GM19023 (cell line): ENCODE data around the gene MLLT1.
"Not testable (repeated sequence)": the region's sequence is repeated elsewhere in the genome, so short reads cannot be mapped to it uniquely, and the experiment has no call there.

Source experiments
- ATAC-seq: cut with Tn5 transposase; IDR thresholded peaks from one replicate; pipeline ENCODE4 v1.9.1; 2021; ENCODE audit warnings: mild to moderate bottlenecking, moderate library complexity; ENCODE audit not compliant: unreplicated experiment

MLLT1 gene, protein sequence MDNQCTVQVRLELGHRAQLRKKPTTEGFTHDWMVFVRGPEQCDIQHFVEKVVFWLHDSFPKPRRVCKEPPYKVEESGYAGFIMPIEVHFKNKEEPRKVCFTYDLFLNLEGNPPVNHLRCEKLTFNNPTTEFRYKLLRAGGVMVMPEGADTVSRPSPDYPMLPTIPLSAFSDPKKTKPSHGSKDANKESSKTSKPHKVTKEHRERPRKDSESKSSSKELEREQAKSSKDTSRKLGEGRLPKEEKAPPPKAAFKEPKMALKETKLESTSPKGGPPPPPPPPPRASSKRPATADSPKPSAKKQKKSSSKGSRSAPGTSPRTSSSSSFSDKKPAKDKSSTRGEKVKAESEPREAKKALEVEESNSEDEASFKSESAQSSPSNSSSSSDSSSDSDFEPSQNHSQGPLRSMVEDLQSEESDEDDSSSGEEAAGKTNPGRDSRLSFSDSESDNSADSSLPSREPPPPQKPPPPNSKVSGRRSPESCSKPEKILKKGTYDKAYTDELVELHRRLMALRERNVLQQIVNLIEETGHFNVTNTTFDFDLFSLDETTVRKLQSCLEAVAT

DNA sequence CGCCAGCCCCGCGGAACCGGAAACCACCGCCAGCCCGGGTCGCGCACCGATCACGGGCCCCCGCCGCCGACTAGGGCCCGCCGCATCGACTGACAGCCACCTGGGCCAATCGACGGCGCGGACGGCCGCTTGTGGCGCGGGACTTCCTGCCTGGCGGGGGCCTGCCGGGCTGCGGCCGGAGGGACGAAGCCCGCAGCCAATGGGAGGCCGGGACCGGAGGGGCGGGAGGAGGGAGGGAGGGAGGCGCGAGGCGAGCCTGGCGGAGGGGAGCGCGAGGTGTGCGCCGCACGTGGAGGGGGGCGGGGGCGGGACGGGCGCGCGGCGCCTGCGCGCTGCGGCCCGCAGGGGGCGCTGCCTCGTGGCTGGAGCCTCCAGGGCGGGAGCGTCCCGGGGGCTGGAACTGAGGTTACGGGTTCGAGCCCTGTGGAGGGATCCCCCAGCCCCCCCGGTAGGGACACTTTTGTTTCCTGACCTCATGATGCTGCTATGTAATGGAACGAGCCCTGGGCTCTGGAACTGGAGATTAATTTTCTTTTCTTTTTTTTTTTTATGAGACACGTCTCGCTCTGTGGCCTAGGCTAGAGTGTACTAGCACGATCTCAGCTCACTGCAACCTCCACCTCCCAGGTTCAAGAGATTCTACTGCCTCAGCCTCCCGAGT, at the start of gene MLLT1:
TSS of gene MLLT1 (minus strand) at position 45 of the 661 bp plus-strand sequence. CDS start 191 bp downstream, outside the sequence.
- ATAC-seq: peak; percentile 91

DNA sequence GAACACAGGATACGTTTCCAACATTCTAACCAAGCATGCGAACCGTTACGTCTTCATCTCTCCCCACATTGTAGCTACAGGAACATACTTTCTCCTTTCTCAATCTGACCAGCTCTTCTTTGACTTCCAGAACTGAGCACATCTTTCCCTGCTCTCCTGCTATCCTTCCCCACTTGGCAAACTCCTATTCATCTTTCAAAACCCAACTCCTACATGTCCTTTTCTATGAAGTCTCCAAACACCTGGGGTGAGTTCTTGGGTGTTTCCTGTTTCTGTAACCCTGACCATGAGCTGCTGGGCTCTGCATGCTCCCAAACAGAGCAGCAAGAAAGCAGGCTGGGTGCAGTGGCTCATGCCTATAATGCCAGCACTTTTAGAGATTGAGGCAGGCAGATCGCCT, 47.0 kb upstream of the MLLT1 start:
- no peak for ATAC-seq

DNA sequence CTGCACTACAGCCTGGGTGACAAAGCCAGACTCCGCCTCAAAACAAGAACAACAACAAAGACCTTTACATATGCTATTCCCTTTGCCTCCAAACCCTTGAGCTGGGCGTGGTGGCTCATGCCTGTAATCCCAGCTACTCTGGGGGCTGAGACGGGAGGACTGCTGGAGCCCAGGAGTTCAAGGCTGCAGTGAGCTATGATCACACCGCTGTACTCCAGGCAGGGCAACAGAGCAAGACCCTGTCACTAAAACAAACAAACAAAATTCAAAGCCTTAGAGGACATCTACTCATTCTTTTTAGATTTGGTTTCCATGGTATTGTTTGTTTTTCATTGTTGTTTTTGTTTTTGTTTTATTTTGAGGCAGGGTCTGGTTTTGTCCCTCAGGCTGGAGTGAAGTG, 45.8 kb upstream of the MLLT1 start:
- ATAC-seq: no peak

DNA sequence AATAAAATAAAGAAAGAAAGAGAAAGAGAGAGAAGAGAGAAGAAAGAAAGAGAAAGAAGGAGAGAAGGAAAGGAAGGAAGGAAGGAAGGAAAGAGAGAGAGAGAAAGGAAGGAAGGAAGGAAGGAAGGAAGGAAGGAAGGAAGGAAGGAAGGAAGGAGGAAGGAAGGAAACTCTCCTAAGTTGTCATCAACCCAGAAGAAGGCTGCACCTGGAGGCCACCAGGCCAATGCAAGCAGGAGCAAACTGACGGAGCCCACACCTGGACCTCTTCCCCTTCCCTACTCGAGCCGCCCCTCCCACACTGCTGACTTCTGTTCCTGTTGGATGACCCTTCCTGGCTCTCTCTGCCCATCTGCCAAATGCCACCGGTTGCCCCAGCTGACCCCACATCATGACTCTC, 45.0 kb upstream of the MLLT1 start:
- no peak for ATAC-seq

DNA sequence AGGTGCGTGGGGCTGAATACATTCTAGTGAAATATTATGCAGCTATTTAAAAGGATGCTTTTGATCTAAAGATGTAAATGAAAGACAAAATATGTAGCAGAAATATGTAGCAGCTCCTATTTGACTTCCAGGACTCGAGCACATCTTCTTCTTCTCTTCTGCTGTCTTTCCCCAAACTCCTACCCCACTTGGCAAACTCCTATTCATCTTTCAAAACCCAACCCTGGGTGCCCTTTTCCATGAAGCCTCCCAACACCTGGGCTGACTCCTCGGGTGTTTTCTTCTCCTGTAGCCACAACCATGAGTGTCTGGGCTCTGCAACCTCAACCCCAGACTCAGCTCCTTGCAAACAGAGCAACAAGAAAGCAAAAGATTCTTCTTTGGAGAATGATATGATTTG, 42.5 kb upstream of the MLLT1 start:
- ATAC-seq: no peak

DNA sequence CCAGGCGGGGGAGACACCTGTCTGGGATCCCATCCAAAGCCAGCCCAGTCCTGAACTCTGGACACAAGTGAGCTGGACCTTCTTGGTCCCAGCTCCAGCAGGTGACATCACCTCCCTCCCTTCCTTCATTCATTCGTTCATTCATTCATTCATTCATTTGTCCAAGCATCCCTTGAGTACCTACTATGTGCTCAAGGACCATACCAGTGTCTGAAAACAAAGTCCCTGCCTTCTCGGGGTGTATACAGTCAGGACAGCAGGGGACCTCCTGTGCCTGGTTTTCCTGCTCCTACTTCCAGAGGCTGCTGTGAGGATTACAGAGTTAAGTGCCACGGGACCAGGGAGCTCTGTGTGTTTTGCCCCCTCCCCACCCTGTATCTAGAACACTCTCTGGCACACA, 39.6 kb upstream of the MLLT1 start:
- no peak for ATAC-seq

DNA sequence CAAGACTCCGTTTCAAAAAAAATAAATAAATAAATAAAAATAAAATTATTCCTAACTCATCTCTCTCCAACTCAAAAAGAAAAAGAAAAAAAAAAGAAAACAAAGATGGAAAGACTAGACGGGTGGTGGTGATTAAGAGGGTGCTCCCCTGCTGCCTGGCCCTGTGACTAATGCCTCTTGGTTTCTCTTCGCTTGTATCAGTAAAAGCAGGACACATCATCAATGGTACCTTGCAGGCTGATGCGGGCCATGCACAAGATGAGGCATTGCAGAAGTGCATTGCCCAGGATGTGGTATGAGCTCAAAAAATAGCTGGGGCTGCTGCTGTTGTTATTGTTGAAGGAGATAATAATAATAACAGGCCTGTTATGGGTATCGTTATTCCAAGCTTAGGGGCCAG, 39.0 kb upstream of the MLLT1 start:
- ATAC-seq: no peak

DNA sequence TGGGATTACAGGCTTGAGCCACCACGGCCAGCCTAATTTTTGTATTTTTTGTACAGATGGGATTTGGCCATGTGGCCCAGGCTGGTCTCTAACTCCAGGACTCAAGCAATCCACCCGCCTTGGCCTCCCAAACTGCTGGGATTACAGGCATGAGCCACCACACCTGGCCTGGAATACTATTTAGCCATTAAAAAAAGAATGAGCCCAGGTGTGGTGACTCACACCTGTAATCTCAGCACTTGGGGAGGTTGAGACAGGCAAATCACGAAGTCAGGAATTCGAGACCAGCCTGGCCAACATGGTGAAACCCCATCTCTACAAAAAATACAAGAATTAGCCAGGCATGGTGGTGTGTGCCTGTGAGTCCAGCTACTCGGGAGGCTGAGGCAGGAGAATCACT, 35.9 kb upstream of the MLLT1 start:
- not testable (repeated sequence) for ATAC-seq

DNA sequence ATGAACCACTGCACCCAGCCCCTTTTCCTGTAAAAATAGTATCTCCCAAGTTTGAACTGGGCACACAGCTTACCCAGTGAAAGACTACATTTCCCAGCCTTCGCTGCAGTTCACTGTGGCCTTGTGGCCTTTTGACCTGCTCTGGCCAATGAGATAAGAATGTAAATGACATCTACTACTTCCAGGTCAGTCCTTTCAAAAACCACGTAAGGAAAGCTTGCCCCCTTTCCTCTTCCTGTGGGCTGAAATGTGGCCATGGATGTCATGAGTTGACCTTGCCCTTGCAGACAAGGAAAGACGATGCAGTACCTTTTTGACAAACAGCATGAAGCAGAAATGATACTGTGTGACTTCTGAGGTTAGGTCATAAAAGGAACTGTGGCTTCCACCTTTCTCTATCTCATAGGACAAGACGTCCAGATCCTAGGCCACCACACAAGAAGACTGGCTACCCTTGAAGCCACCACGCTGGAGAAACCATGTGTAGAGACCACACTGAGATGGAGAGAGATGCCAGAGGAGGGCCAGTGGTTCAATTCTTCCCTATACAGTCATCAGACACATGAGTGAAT, 33.7 kb upstream of the MLLT1 start:
- no peak for ATAC-seq

DNA sequence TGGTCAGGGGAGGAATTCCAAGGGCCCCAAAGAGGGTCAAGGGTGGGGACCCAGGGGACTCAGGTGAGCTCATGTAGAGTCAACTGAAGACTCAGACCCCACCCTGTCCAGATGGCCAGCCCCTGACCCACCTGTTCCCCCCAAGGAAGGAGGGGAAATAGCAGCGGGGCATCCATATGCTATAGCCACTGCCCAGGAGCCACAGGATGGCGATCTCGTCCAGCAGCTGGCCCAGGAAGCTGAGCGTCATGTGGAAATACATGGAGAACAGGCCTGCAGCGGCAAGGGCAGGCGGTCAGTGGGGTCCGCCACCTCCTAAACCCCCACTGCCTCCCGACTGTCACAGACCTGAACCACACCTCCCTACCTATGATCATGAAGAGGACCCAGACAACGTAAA, 32.2 kb upstream of the MLLT1 start:
- no peak for ATAC-seq

DNA sequence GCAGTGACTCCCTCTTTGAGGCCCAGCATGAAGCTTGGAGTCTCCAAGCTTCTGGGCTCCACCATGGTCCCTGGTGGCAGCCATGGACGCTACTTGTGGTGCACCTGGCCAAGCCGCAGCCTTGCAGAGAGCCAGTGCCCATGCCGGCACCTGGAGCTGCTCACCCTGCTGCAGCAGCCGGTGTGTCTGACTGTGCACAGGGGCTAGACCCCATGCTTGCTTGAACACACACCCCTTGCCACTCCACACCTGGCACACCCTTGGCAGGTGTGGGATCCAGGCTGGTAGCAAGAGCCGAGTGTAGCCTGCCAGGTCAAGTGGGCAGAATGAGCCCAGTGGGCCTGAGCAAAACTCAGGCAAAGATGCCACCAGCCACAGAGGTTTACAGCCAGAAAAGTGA, 18.6 kb upstream of the MLLT1 start:
- no peak for ATAC-seq

DNA sequence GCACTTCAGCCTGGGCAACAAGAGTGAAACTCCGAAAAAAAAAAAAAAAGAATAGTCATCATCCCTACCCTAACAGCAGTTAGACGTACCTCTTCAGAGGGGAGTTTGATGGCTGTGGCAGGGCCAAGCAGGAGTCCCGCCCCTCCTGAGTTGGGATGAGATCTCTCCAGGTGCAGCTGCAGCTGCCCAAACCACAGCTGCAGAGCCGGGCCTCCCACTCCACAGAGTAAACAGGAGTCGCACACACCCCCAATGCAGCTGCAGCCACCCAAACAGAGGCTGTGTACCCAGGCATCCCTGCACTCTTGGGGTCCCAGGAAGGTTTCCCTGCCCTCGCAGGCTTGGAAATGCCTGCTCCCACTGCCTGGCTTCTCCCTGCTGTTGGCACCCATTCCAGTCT, 17.4 kb upstream of the MLLT1 start:
- no peak for ATAC-seq

DNA sequence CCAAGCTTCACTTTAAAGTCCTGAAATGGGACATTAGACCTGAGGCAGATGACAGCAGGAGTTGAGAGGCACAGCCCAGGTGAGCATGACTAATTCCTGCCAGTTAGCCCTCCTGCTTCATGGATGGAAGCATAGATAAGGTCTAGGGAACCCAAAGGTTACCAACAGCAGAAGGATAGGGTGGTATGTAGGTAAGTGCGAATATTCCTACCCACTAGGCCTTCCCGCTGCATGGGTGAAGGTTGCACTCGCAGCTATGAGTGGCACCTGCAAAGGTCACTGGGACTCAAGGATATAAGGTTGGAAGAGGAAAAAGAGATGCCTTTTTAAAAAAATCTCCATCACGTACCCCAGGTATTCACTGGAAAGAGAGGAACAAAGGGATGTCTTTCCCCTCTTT, 12.2 kb upstream of the MLLT1 start:
- ATAC-seq: no peak

DNA sequence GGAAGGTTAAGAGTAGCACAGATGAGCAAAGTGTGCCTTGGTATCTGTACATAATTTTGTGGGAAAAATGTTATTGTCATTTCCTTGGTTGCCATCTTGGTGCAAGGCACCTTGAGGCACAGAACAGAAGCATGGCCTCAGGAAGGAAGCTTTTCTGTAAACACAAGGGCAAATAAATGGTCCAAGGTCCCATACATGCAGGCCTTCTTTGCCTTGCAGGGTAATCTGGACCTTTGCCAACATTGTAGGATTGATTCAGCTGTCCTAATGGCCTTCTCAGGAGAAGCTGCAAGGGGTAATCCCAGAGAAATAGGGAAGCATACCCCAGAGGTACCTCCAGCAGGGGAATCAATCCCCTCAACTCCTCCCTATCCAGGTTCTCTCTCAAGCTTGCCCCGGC, 9.0 kb upstream of the MLLT1 start:
- no peak for ATAC-seq

DNA sequence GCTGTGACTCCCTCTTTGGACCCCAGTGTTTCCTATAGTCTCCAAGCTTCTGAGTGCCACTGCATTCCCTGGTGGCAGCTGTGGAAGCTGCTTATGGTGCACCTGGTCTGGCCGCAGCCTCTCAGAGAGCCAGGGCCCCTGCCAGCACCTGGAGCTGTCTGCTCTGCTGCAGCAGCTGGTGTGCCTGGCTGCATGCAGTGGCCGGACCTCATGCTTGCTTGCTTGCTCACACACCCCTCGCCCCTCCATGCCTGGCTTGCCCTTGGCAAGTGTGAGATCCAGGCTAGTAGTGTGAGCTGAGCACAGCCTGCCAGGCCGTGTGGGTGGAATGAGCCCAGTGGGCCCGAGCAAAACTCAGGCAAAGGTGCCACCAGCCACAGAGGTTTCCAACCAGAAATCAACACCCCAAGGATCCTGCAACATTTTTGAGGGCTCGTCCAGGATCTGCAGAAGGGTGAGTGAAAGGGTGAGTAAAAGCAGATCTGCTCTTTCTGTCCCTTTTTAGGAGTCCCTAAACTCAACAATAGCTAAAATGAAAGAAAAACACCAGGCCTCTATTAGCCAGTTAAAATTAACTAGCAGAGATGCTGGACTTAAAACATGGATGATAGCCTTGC, 7.6 kb upstream of the MLLT1 start:
- ATAC-seq: no peak

DNA sequence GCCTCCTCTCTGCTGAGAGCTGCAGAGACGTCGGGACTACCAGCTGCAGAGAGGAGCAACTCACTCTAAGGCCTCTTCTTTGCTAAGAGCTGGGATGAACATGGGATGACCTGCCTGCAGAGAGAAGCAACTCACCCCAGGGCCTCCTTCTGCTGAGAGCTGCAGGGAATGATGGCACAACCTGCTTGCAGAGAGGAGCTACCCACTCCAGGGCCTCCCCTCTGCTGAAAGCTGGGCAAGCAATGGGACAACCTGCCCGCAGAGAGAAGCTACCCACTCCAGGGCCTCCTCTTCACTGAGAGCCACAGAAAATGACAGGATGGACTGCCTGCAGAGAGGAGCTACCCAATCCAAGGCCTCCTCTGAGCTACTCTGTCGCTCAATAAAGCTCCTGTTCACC, 6.9 kb upstream of the MLLT1 start:
- ATAC-seq: no peak

DNA sequence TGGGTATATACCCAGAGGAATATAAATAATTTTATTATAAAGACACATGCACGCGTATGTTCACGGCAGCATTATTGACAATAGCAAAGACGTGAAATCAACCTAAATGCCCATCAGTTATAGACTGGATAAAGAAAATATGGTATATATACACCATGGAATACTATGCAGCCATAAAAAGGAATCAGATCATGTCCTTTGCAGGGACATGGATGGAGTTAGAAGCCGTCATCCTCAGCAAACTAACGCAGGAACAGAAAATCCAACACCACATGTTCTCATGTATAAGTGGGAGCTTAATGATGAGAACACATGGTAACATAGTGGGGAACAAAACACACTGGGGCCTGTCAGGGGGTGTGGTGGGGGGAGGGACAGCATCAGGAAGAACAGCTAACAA, 2.6 kb upstream of the MLLT1 start:
- ATAC-seq: not testable (repeated sequence)

DNA sequence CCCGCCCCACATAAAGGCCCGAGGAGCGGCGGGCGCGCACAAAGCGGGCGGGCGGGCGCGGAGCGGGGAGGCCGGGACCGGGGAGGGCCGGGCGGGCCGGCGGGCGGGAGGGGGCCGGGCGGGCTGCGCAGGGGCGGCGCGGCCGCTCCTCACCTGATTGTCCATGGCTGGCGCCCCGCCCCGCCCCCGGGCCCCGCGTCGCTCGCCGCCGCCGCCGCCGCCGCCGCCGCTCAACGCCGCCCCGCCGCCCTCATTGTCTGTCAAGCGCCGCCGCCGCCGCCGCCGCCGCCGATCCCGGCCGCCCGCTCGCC, 200 bp downstream of the MLLT1 start:
- ATAC-seq: no peak

DNA sequence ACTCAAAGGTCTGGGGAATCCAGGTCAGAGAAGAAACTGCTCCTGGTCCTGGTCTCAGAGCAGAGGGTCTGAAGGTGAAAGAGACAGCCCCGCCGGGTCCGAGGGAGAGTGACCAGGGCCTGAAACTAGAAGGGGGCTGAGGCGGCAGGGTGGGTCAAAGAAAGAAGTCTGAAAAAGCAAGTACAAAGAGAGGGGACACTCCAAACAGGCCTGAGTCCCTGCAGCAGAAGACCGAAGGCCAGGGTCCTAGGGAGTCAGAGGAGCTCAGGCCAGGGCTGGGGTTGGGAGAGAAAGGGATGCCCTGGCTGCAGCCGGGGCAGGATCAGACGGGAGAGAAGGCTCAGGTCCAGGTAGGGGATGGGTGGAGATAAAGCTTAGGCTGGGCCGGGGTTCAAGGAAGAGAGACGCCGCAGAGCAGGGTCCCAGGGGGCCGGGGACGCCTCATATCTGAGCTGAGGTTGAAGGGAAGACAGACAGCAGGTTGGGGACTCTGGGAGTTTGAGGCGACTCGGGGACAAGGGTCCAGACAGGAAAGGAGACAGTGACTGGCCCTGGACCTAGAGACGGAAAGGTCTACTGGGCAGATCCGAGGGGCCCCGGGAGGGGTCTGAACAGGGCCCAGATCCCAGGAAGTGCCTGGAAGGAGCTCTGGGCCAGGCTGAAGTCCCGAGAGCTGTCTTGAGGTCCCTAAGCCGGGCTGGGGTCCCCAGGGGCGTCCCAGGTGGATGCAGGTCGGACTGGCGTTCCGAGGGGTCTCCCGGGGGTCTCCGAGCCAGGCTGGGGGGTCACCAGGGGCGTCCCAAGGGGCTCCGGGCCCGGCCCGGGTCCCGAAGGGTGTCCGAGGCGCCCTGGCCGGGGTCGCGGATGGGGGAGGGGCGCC, 795 bp downstream of the MLLT1 start:
- no peak for ATAC-seq

DNA sequence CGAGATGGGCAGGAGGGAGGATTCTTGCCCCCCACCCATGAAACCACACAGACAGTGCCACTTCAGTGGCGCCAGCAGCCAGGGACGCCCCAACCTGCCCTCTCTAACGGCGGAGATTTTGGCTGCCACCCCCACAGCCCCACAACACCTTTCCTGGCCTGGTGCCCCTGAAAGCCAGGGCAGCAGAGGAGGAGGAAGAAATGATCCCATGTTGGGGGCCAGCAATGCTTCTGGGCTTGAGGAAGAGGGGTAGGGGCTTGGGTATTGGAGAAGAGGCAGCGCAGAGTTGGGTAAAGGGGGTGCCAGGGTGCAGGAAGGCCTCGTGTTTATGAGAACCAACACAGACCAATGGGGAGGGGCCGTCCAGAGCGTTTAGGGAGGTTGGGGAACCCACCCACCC, 1.7 kb downstream of the MLLT1 start:
- no peak for ATAC-seq

DNA sequence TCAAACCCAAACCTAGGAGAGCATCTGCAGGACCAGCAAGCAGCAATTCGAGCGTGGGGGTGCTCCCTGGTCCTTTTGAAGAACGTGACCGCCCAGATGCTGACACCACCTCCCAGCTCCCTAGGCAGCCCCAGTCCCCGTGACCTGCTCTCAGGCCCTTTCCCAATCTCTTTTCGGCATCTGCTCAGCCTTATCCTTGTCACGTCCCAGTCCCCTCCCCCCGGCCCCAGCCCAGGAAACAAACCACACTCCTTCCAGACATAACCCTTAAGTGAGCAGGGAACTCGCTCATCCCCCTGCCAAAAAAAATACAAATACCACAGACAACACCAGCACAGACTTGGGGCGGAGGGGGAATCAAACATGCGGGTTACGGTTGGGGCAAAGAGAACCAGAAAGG, 3.3 kb downstream of the MLLT1 start:
- no peak for ATAC-seq
